ENCODE data around the gene ARMC2. TPM values are rescaled to one million over a fixed set of nuclear protein-coding genes. Genes with fewer than 3 reads are reported as not detected.

The ARMC2 gene
- total and polyA plus RNA-seq, 10 donors = 1.4 to 12.2 (median 5.7) TPM

DNA sequence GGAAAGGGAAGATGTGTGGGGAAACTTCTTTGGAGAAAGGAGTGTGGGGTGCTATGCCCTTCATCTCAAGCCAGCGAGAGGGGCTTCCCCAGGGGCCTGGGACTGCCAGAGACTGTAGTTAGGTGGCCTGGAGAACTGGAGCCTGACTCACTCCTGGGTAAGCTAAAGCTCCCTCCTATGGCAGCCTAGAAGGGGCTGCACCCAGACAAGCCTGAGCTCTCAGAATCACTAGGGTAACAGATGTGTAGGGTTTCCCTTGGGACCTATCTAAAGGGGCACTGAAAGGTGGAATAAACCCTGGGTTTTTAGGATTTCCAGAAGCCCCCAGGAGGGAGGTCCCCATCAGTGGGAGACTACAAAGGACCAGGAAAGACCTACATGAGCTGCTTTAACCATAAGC, 1.6 kb upstream of the ARMC2 start:
- TF ChIP-seq, protein P1, sequence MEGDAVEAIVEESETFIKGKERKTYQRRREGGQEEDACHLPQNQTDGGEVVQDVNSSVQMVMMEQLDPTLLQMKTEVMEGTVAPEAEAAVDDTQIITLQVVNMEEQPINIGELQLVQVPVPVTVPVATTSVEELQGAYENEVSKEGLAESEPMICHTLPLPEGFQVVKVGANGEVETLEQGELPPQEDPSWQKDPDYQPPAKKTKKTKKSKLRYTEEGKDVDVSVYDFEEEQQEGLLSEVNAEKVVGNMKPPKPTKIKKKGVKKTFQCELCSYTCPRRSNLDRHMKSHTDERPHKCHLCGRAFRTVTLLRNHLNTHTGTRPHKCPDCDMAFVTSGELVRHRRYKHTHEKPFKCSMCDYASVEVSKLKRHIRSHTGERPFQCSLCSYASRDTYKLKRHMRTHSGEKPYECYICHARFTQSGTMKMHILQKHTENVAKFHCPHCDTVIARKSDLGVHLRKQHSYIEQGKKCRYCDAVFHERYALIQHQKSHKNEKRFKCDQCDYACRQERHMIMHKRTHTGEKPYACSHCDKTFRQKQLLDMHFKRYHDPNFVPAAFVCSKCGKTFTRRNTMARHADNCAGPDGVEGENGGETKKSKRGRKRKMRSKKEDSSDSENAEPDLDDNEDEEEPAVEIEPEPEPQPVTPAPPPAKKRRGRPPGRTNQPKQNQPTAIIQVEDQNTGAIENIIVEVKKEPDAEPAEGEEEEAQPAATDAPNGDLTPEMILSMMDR (IDR thresholded peaks at IDR 0.05 in 8 of 11, conservative IDR thresholded peaks at IDR 0.05 in 3 of 11) = no peak
- no peak for TF ChIP-seq POLR2AphosphoS5 (IDR thresholded peaks at IDR 0.05)
- no peak for TF ChIP-seq POLR2A (IDR thresholded peaks at IDR 0.05)
- Histone ChIP-seq H3K4me3 (no peak overlapping the region), H3K9me3 (no peaks in the 10 kb centered on the region), H3K27me3 (replicated peaks in 1 of 7) (no peaks in the 10 kb centered on the region), H3K36me3 (no peaks in the 10 kb centered on the region), H3K27ac (peak overlapping the region in 4 of 8 donors; percentile 10 to 59 (median 42)), H3K4me1 (peaks cover 3 to 57% (median 36%) of the 10 kb centered on the region in 6 donors)
- no peak for DNase-seq
- intact Hi-C loops (cut with DNase I; ENCODE audit: low total_unique reads) = no loop called here
- 80 to 96% (median 85%) methylated on average over 1 of the region's 1 CpG for WGBS, 5 donors

DNA sequence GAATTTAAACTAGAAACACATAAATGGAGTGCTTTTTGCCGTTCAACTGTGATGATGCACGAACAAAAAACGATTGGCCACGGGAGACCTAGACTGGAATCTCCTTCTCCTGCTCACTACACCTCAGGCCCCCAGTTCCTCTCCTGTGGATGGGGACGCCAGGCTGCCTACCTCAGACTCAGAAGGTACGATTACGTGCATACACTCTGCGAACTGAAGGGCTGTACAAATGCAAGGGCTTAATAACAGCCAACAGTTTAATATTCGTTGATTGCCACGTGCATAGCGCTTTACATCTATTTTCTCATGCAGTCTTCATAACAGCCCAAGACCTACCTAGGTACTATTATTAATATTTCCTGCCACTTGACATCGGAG, 495 bp upstream of the ARMC2 start:
- Histone ChIP-seq H3K27me3 (replicated peaks in 1 of 7) (no peaks in the 10 kb centered on the region), H3K4me1 (peaks cover 3 to 55% (median 37%) of the 10 kb centered on the region in 6 donors), H3K36me3 (no peaks in the 10 kb centered on the region), H3K4me3 (peak overlapping the region; percentile 82 to 98 (median 96)), H3K27ac (peak overlapping the region; percentile 73 to 89 (median 86)), H3K9me3 (no peaks in the 10 kb centered on the region)
- TF ChIP-seq POLR2A (IDR thresholded peaks at IDR 0.05) = no peak
- intact Hi-C loops (cut with DNase I; ENCODE audit: low total_unique reads) = no loop called here
- WGBS, 5 donors = 33 to 46% (median 38%) methylated on average over 12 of the region's 12 CpGs
- no peak for DNase-seq

DNA sequence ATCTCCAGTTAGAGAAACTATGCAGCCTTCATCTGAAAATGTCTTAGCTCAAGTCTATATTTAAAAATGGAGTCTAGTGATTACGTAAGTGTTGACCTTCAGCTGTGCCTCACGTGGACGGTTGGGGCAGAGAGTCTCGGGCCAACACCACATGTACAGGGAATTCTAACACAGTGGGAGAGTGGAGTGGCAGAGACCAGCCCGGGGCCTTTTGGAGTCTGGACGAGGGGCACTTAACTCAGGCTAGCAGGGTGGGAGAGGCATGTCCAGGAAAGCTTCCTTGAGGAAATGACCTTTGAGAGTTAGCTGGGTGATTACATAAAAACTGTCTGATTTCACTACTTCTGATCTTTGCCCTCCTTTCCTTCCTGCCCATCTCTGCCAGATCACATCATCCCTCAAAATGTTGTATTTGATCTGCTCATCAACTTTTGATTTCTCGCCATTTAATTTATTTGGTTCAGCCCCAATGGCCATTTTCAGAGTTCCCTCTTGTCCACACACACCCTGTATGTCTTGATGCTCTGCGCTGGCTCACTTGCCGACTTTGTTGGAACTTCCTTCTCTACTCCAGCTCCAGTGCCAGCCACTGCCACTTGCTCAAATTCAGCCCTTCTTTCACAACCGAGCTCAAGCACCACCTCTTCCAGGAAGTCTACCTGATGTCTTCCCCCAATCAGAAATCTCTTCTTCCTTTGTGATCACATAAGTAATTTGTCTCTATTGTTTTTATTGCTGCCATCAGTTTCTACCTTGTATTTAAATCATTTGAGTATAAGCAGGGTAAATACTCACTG, 2.6 kb downstream of the ARMC2 start:
- Histone ChIP-seq H3K36me3 (peaks cover 2 to 19% (median 13%) of the 10 kb centered on the region in 6 donors), H3K27me3 (replicated peaks in 1 of 7) (no peaks in the 10 kb centered on the region), H3K4me1 (peaks cover 3 to 52% (median 37%) of the 10 kb centered on the region in 6 donors), H3K9me3 (no peaks in the 10 kb centered on the region), H3K27ac (peak overlapping the region; percentile 23 to 89 (median 72)), H3K4me3 (no peak overlapping the region)
- intact Hi-C loops (cut with DNase I; ENCODE audit: low total_unique reads) = no loop called here
- DNase-seq = peak; percentile 78
- 47 to 67% (median 49%) methylated on average over 10 of the region's 10 CpGs for WGBS, 5 donors
- TF ChIP-seq POLR2A (IDR thresholded peaks at IDR 0.05) = no peak
- TF ChIP-seq, protein P1 (IDR thresholded peaks at IDR 0.05 in 8 of 11, conservative IDR thresholded peaks at IDR 0.05 in 3 of 11) = no peak
- no peak for TF ChIP-seq POLR2AphosphoS5 (IDR thresholded peaks at IDR 0.05)

DNA sequence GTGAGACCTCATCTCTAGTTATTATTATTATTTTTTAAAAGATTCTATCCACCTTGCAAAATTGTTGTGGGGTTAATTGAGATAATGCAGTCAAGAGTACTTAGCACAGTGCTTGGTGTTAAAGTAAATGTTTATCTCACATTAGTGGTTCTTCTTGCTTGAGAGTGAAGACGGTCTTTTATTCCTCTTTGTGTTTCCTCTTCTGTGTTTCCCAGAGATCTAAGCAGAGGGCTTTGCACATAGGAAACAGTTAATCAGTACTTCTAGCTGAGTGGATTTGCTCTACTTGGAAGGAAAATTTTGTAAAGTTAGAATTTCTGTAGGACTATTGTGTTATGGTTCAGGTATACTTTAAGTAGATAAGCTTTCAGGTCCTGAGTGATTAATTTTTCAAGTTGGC, 3.5 kb downstream of the ARMC2 start:
- WGBS, 5 donors = 48 to 89% (median 72%) methylated on average over 1 of the region's 1 CpG
- peaks cover 3 to 44% (median 37%) of the 10 kb centered on the region in 6 donors for H3K4me1 ChIP-seq
- intact Hi-C loops (cut with DNase I; ENCODE audit: low total_unique reads) = no loop called here
- H3K36me3 ChIP-seq = peaks cover 5 to 28% (median 19%) of the 10 kb centered on the region in 6 donors
- H3K27ac ChIP-seq = peak overlapping the region in 6 of 8 donors; percentile 64 to 89 (median 74)
- H3K4me3 ChIP-seq = no peak overlapping the region
- DNase-seq = no peak
- peaks cover 0 to 5% (median 3%) of the 10 kb centered on the region in 8 donors for H3K9me3 ChIP-seq
- H3K27me3 ChIP-seq (replicated peaks in 1 of 7) = no peaks in the 10 kb centered on the region
- TF ChIP-seq, protein P1 (IDR thresholded peaks at IDR 0.05 in 8 of 11, conservative IDR thresholded peaks at IDR 0.05 in 3 of 11) = no peak
- TF ChIP-seq POLR2A (IDR thresholded peaks at IDR 0.05) = no peak
- no peak for TF ChIP-seq POLR2AphosphoS5 (IDR thresholded peaks at IDR 0.05)
